ENCODE results near the gene PAWR.

DNA sequence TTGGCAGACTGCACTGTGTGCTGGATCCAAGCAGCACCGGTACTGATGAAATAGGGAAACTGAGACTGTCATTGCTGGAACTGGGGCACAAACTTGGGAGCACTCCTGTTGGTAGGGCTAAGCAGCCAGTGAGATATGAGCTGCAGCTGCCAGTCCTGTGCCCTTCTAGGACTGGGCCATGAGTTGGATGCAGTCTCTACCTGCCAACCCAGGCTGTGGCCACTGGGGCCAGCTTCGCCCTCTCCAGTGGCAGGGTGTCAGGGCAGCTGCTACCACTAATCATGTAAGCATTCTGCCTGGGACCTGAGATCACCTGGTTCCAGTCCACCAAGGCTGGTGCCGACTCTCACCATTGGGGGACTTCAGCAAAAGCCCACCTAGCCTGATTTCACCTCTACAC is 121.1 kb downstream of the PAWR start:
- TF ChIP-seq, protein P1, sequence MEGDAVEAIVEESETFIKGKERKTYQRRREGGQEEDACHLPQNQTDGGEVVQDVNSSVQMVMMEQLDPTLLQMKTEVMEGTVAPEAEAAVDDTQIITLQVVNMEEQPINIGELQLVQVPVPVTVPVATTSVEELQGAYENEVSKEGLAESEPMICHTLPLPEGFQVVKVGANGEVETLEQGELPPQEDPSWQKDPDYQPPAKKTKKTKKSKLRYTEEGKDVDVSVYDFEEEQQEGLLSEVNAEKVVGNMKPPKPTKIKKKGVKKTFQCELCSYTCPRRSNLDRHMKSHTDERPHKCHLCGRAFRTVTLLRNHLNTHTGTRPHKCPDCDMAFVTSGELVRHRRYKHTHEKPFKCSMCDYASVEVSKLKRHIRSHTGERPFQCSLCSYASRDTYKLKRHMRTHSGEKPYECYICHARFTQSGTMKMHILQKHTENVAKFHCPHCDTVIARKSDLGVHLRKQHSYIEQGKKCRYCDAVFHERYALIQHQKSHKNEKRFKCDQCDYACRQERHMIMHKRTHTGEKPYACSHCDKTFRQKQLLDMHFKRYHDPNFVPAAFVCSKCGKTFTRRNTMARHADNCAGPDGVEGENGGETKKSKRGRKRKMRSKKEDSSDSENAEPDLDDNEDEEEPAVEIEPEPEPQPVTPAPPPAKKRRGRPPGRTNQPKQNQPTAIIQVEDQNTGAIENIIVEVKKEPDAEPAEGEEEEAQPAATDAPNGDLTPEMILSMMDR (IDR thresholded peaks at IDR 0.05) = no peak
- no peak for TF ChIP-seq POLR2A (IDR thresholded peaks at IDR 0.05)
- TF ChIP-seq EP300 (IDR thresholded peaks at IDR 0.05) = no peak
